IPS DF 19.7 (cell line): ENCODE data around the gene TSC22D1.

Experiments
- DNase-seq: peaks from one replicate; pipeline ENCODE4 v3.0.0-alpha.2; 2013; ENCODE audit warnings: low read depth, low spot score

TSC22D1 gene

GRCh38 chr13:44431150-44431549 is 145.0 kb downstream of the TSC22D1 start:
- DNase-seq: no peak

GRCh38 chr13:44429311-44429710 is 146.8 kb downstream of the TSC22D1 start:
- DNase-seq: no peak

- no peak for DNase-seq
Observed at GRCh38 chr13:44426461-44426860, 149.7 kb downstream of the TSC22D1 start.

GRCh38 chr13:44425815-44426078 is 150.4 kb downstream of the TSC22D1 start:
- no peak for DNase-seq

- no peak for DNase-seq
Observed at GRCh38 chr13:44425041-44425814, 150.9 kb downstream of the TSC22D1 start.

GRCh38 chr13:44423824-44424223 is 152.3 kb downstream of the TSC22D1 start:
- no peak for DNase-seq

- no peak for DNase-seq
Observed at GRCh38 chr13:44422755-44423643, 153.1 kb downstream of the TSC22D1 start.

GRCh38 chr13:44421853-44422525 is 154.1 kb downstream of the TSC22D1 start:
- DNase-seq: no peak

GRCh38 chr13:44420376-44421220 is 155.5 kb downstream of the TSC22D1 start:
- DNase-seq: no peak

GRCh38 chr13:44417876-44418275 is 158.3 kb downstream of the TSC22D1 start:
- no peak for DNase-seq

GRCh38 chr13:44417446-44417845 is 158.7 kb downstream of the TSC22D1 start:
- no peak for DNase-seq

- no peak for DNase-seq
Observed at GRCh38 chr13:44416744-44417143, 159.4 kb downstream of the TSC22D1 start.

- no peak for DNase-seq
Observed at GRCh38 chr13:44416301-44416700, 159.8 kb downstream of the TSC22D1 start.

- DNase-seq: no peak
Observed at GRCh38 chr13:44415815-44416214, 160.3 kb downstream of the TSC22D1 start.

- DNase-seq: no peak
Observed at GRCh38 chr13:44414716-44415115, 161.4 kb downstream of the TSC22D1 start.

GRCh38 chr13:44413095-44413494 is 163.0 kb downstream of the TSC22D1 start:
- DNase-seq: no peak

- no peak for DNase-seq
Observed at GRCh38 chr13:44412346-44412935, 163.7 kb downstream of the TSC22D1 start.

GRCh38 chr13:44411841-44412240 is 164.3 kb downstream of the TSC22D1 start:
- DNase-seq: no peak

GRCh38 chr13:44410328-44410859 is 165.7 kb downstream of the TSC22D1 start:
- DNase-seq: no peak

- DNase-seq: no peak
Observed at GRCh38 chr13:44409595-44409994, 166.5 kb downstream of the TSC22D1 start.

- DNase-seq: no peak
Observed at GRCh38 chr13:44407891-44408290, 168.2 kb downstream of the TSC22D1 start.
